Kidney glomerular epithelial cell (primary cell): ENCODE data around the gene RAD51B.
"Not testable (repeated sequence)": the region's sequence is repeated elsewhere in the genome, so short reads cannot be mapped to it uniquely, and the experiment has no call there.

Source experiments
- DNase-seq: peaks from one replicate; lab custom pipeline; 2025; lab: John Stamatoyannopoulos, UW

Gene RAD51B

GRCh38 chr14:68405961-68406360 is 586.4 kb downstream of the RAD51B start:
- no peak for DNase-seq

DNA sequence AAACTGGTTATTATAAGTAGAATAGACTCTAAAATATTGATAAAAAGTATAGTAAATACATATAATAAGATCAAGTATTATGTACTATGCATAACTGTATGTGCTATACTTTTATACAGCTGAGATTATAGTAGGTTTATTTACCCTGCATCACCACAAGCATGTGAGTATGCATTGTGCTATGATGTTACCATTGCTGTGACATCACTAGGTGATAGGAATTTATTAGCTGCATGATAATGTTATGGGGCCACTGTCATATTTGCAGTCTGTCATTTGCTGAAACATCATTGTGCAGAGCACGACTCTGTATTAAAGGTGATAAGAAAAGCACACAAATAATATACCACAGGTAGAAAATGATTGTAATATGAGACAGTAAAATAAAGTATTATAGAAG is 587.7 kb downstream of the RAD51B start:
- DNase-seq, result no peak

DNA sequence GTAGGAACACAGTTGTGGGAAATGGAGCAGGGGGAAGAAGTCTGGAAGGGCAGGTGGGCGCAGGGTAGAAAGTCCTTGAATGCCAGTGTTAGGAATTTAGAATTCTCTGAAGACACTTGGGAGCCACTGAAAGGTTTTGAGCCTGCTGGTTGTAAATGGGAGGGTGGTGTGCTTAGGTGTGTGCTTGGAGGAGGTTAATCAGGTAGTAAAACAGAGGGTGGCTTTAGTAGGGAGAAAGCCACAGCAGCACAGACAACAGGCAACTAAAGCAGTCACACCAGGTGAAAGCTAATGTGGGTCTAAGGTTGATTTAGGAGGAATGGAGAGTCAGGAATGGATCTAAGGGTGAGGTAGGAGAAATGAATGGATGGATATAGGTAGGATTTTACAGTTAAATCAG is 588.2 kb downstream of the RAD51B start:
- DNase-seq, result no peak

GRCh38 chr14:68408680-68409079 is 589.1 kb downstream of the RAD51B start:
- no peak for DNase-seq

GRCh38 chr14:68409387-68409786 is 589.8 kb downstream of the RAD51B start:
- no peak for DNase-seq

DNA sequence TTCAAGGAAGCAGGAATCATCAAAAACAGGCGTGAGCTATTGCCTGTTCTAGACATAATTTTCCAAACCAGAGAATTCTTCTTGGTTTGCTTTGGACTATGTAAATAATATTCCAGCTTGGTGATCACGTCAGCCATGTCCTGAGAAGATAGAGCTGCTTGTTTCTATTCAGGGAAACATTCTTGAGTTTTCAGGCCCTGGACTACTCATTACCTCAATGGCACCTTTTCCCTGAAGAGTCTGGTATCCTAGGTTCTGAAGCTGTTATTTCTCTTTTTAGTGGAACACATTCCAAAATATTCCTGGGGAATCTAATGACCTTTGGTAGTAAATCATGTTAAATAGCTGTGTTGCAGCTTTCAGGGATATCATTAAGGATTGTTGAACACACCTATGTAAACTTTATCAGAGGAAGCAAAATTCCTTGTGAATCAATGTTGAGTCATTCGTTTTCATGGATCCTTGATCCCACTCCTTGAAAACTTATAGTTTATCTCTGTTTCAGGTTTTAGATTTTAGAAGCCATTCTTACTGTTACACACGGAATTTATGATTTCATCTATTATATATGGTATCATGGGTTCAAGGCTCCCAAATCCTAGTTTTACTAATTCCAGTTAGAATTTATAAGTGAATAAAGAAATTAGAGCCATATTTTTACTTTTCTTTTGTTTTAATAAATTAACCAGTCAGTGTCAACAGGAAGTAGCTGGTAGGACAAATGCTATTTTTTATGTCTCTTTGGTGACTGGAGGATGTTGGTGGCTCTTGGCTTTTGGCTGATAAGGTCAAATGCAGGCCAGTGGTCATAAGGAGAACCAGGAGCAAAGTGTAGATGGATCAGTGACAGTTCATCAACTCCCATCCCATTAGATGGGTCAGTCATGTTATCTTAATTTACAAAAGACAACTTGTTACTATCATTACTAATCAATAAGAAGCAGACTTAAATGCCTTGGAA is 593.2 kb downstream of the RAD51B start:
- peak; percentile 26 for DNase-seq

DNA sequence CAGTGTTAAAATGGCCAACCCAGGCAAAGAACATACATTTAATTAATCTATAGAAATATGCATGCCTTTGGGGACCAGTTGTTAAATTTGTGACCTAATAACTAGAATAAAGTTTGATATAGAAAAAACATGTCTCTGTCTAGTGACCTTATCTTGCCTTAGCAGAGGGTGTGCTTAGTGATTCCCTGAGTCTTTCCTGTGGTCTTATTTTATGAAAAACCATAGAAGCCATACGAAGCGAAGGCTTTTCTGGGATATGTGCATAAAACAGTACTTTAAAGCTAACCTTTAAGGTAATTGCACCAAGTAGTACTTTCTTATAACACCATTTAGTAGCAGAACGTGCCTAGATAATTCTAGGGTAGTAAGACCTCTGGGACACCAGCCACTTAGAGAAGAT is 593.9 kb downstream of the RAD51B start:
- no peak for DNase-seq

GRCh38 chr14:68414121-68414520 is 594.5 kb downstream of the RAD51B start:
- DNase-seq, result no peak

DNA sequence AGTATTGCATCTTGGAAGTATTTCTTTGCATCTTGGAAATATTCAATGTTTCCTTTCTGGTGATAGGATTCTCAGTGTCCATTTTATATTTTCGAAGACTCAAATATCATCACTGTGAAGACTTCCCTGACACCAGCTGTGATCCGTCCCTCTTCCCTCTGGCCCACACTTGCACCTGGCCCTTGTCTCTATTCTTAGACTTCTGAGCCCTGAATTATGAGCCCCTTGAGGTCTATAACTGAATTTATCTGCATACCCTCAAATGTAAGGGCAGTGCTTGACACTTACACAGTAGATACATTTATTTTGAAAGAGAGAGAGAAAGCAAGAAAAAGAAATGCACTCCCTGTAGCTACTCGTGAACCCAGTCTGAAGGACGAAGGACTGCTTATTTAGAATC is 596.6 kb downstream of the RAD51B start:
- no peak for DNase-seq

DNA sequence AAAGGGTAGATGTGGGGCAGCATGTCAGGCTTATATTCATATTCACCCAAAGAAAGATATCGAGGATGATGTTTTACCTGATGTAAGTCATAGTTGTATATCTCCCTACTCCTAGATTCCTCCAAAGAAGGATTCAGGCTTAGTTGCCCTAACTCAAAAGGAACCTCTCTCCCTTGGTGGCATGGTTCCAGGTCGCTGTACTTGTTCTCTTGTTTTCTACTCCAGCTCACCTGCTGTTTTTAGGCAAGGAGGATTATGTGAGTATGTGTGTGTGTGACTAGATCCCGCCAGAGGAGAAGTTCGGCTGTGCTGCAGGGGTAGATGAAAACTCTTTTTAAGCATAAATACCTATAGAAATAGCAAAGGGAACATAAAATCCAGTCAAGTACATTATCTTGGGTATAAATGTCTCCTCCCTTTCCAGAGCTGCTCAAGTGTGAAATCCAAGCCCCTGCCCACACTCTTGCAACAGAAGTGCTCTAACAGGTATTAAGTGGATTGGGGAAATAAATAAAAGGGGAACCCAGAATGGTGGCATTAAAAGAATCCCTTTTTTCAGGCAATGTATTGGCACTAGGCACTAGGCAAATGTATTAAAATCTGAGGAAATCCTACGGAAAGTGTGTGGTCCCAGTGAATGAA is 597.6 kb downstream of the RAD51B start:
- no peak for DNase-seq

GRCh38 chr14:68418174-68419118 is 598.9 kb downstream of the RAD51B start:
- no peak for DNase-seq

- no peak for DNase-seq
These were observed 600.8 kb downstream of the RAD51B start for GRCh38 chr14:68420350-68420749.

GRCh38 chr14:68421116-68421515 is 601.5 kb downstream of the RAD51B start:
- DNase-seq, result no peak

DNA sequence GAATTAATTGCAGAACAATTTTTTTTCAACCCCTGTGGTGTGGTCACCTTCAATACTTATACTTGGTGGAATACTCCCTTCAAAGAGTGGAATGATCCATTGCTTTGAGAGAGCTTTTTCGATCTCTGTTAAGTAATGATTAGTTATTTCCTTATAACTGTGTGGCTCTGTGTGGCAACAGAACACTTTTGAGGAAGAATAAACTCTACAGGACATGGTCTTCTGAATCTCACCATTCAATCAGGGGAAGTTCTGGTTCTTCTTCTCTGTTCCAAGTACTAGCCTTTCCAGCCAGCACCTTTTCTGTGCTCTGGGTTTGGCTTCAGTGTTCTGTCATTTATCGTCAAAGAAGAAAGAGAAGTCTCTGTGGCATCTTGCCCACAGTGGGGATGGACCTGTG is 604.1 kb downstream of the RAD51B start:
- no peak for DNase-seq

- no peak for DNase-seq
These were observed 605.0 kb downstream of the RAD51B start for GRCh38 chr14:68424443-68425172.

DNA sequence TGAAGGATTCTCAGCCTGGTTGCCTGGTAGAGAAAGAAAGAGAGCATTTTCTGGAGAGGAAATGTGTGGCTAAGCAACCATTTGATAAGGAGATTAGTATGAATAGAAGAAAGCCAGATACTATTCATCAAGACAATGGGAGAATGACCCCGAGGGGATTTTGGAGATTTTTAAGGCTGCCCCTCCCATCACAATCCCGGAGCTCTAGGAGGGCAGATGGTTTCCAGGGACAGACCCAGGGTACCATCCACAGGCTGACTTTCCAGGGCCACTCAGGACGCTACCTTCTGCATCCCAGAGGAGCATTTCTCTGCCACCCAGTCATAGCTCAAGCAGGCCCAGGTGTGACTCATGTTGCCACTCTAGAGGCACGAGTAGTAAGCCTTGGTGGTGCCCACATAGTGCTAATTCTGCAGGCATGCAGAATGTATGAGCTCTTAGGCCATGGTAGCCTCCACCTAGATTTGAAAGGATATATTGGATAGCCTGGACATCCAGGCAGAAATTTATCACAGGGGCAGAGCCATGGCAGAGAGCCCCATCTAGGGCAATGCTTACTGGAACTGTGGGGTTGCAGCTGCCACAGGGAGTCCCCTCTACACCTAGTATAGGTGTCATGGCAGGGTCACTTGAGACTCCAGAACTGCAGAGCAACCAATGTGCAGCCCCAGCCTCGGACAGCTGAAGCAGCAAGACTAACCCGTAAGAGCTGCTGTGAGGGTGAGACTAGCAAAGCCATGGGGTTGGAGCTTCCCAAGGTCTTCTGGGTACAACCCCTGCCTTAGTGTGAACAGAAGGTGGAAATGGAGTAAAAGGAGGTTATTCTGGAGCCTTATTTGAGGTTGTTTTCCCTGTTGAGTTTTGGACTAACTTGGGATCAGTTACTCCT is 607.3 kb downstream of the RAD51B start:
- DNase-seq, result no peak

DNA sequence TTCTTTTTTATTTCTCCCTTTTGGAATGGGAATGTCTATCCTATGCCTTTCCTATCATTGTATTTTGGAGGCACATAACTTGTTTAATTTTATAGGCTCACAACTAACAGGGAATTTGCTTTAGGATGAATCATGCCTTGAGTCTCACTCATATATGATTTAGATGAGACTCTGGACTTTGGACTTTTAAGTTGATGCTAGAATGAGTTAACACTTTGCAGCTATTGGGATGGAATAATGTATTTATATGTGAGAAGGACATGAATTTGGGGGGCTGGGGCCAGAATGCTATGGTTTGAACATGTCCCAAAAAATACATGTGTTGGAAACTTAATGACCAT is 607.9 kb downstream of the RAD51B start:
- DNase-seq, result no peak

GRCh38 chr14:68428900-68429299 is 609.3 kb downstream of the RAD51B start:
- DNase-seq, result not testable (repeated sequence)

DNA sequence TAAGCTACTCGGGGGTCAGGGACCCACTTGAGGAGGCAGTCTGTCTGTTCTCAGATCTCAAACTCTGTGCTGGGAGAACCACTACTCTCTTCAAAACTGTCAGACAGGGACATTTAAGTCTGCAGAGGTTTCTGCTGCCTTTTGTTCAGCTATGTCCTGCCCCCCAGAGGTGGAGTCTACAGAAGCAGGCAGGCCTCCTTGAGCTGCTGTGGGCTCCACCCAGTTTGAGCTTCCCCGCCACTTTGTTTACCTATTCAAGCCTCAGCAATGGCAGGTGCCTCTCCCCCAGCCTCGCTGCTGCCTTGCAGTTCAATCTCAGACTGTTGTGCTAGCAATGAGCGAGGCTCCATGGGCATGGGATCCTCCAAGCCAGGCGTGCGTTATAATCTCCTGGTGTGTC is 614.6 kb downstream of the RAD51B start:
- not testable (repeated sequence) for DNase-seq

DNA sequence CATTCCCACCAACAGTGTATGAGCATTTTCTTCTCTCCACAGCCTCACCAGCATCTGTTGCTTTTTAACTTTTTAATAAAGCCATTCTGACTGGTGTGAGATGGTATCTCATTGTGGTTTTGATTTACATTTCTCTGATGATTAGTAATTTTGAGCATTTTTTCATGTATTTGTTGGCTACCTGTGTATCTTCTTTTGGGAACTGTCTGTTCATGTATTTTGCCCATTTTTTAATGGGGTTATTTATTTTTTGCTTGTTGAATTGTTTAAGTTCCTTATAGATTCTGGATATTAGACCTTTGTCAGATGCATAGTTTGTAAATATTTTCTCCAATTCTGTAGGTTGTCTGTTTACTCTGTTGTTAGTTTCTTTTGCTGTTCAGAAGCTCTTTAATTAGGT is 616.1 kb downstream of the RAD51B start:
- DNase-seq, result not testable (repeated sequence)

DNA sequence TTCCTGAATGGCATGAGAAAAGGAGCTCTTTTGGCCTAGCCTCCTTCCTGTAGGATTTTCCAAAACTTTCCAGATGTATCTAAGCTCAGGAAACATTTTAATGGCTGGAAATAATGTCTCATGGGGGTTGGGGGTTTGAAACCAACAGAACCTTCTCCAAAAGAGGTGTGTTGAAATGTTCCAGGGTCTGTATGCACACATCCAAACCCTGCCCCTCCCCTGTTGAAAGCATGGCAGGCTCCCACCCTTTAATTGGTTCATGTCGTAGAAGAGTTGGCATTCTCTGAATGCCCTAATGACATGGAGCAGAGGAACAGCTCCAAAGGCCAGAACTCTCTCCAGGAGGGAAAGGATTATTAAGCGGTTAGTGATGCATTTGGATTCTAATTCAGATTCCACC is 620.1 kb downstream of the RAD51B start:
- DNase-seq, result no peak
